Astrocyte (in vitro differentiated cells and primary cell): ENCODE measurements around the gene RBM47. TPM values are rescaled to one million over a fixed set of nuclear protein-coding genes. Genes with fewer than 3 reads are reported as not detected.

Experiments
- DNase-seq: peaks from one replicate; pipeline ENCODE4 v3.0.0-alpha.2; 2010; ENCODE audit warnings: low read depth
- FAIRE-seq: peaks from 2 replicates; lab custom pipeline; 2011; peaks lifted over from hg19 to GRCh38; lab: Jason Lieb, UNC
- H2AFZ ChIP-seq: 2 replicates; pipeline ENCODE4 v1.6.0; 2012; ENCODE audit warnings: low read depth, low read length, inconsistent platforms
- H3K27ac ChIP-seq: 2 replicates; pipeline ENCODE4 v1.5.1; 2011; ENCODE audit warnings: low read depth, low read length, inconsistent platforms
- H3K27me3 ChIP-seq: 2 replicates; pipeline ENCODE4 v1.6.0; 2011; ENCODE audit warnings: low read length, inconsistent platforms; ENCODE audit not compliant: insufficient read depth
- H3K36me3 ChIP-seq: 2 replicates; pipeline ENCODE4 v1.5.1; 2011; ENCODE audit warnings: low read length, inconsistent platforms; ENCODE audit not compliant: insufficient read depth
- H3K4me1 ChIP-seq: 2 replicates; pipeline ENCODE4 v1.5.1; 2011; ENCODE audit warnings: low read length, inconsistent platforms; ENCODE audit not compliant: insufficient read depth
- H3K4me2 ChIP-seq: 2 replicates; pipeline ENCODE4 v1.6.0; 2012; ENCODE audit warnings: low read length, inconsistent platforms
- H3K4me3 ChIP-seq: 2 replicates; pipeline ENCODE4 v1.5.1; 2011; ENCODE audit warnings: low read depth, mild to moderate bottlenecking, low read length, inconsistent platforms; ENCODE audit not compliant: insufficient read depth
- H3K79me2 ChIP-seq: 2 replicates; pipeline ENCODE4 v1.6.0; 2012; ENCODE audit warnings: mild to moderate bottlenecking, low read length, inconsistent platforms; ENCODE audit not compliant: insufficient read depth
- H3K9ac ChIP-seq: 2 replicates; pipeline ENCODE4 v1.6.0; 2012; ENCODE audit warnings: mild to moderate bottlenecking, low read length, inconsistent platforms
- H3K9me3 ChIP-seq: 2 replicates; pipeline ENCODE4 v1.5.1; 2012; ENCODE audit warnings: low read depth, mild to moderate bottlenecking, low read length, inconsistent platforms; ENCODE audit not compliant: insufficient read depth
- H4K20me1 ChIP-seq: 2 replicates; pipeline ENCODE4 v1.6.0; 2012; ENCODE audit warnings: low read length, inconsistent platforms; ENCODE audit not compliant: insufficient read depth
- H3K27ac Mint-ChIP-seq: one replicate; pipeline ENCODE4 v1.8.0; 2021; ENCODE audit warnings: mild to moderate bottlenecking, mixed read lengths; ENCODE audit not compliant: unreplicated experiment
- H3K27me3 Mint-ChIP-seq: one replicate; pipeline ENCODE4 v1.8.0; 2021; ENCODE audit warnings: low read depth, mixed read lengths; ENCODE audit not compliant: unreplicated experiment
- H3K36me3 Mint-ChIP-seq: one replicate; pipeline ENCODE4 v1.8.0; 2021; ENCODE audit warnings: low read depth, mixed read lengths; ENCODE audit not compliant: unreplicated experiment
- H3K4me1 Mint-ChIP-seq: one replicate; pipeline ENCODE4 v1.8.0; 2021; ENCODE audit warnings: low read depth, mixed read lengths; ENCODE audit not compliant: unreplicated experiment
- H3K4me3 Mint-ChIP-seq: one replicate; pipeline ENCODE4 v1.8.0; 2021; ENCODE audit warnings: mild to moderate bottlenecking, moderate library complexity, mixed read lengths; ENCODE audit not compliant: unreplicated experiment
- H3K9me3 Mint-ChIP-seq: one replicate; pipeline ENCODE4 v1.8.0; 2021; ENCODE audit warnings: mild to moderate bottlenecking, mixed read lengths; ENCODE audit not compliant: unreplicated experiment
- EZH2 ChIP-seq: IDR thresholded peaks from 2 replicates; pipeline ENCODE4 v1.6.1; 2012; ENCODE audit warnings: mild to moderate bottlenecking, low read length, inconsistent platforms; ENCODE audit not compliant: insufficient read depth
- microRNA-seq: library from miRNA; unstranded; fragments of <30 nt; microRNA quantifications from one replicate; pipeline ENCODE4 v1.2.0, GENCODE V29; 2020
- total RNA-seq: library from RNA; stranded (reverse); gene quantifications from 2 replicates; pipeline ENCODE4 v1.2.1, GENCODE V29; 2021
- TF ChIP-seq, protein P1 (sequence below): IDR thresholded peaks from 2 replicates; pipeline ENCODE4 v1.5.1; 2011; ENCODE audit warnings: low read depth, mild to moderate bottlenecking, inconsistent platforms, low read length, moderate library complexity; ENCODE audit not compliant: insufficient read depth

Gene RBM47
- total RNA-seq, 1 donor from 2014 or later: 2.9 TPM

DNA sequence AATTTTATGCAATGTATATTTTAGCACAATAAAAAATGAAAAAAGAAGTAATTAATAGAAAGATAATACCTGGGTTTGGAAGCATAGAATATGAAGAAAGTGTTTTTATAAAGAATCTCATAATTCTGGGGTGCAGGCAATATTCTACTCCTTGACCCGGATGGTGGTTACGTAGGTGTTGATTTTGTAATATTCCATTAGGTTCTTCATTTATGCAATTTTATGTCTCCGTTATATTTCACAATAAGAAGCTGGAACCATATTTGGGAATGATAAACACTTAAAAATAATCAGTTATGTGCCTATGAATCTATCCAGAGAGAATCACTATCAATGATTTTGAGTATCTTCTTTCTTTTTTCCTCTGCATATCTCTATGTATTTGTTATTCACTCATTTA is 256.0 kb downstream of the RBM47 start:
- no peaks in the 10 kb centered on the region for H3K27me3 ChIP-seq
- DNase-seq (no peak), FAIRE-seq (no peak)
- H3K4me3 ChIP-seq: no peak overlapping the region
- no peaks in the 10 kb centered on the region for H3K4me1 Mint-ChIP-seq
- H3K79me2 ChIP-seq: no peaks in the 10 kb centered on the region
- no peaks in the 10 kb centered on the region for H3K9me3 ChIP-seq
- H3K27ac ChIP-seq: no peak overlapping the region
- H3K4me2 ChIP-seq: no peak overlapping the region
- H3K4me3 Mint-ChIP-seq: no peak overlapping the region
- no peak overlapping the region for H3K27ac Mint-ChIP-seq
- no peaks in the 10 kb centered on the region for H3K9me3 Mint-ChIP-seq
- H3K4me1 ChIP-seq: no peaks in the 10 kb centered on the region
- H3K36me3 Mint-ChIP-seq: no peaks in the 10 kb centered on the region
- H3K36me3 ChIP-seq: no peaks in the 10 kb centered on the region
- peaks cover 3% of the 10 kb centered on the region for H3K27me3 Mint-ChIP-seq
- H2AFZ ChIP-seq: no peak overlapping the region
- TF ChIP-seq, protein P1, sequence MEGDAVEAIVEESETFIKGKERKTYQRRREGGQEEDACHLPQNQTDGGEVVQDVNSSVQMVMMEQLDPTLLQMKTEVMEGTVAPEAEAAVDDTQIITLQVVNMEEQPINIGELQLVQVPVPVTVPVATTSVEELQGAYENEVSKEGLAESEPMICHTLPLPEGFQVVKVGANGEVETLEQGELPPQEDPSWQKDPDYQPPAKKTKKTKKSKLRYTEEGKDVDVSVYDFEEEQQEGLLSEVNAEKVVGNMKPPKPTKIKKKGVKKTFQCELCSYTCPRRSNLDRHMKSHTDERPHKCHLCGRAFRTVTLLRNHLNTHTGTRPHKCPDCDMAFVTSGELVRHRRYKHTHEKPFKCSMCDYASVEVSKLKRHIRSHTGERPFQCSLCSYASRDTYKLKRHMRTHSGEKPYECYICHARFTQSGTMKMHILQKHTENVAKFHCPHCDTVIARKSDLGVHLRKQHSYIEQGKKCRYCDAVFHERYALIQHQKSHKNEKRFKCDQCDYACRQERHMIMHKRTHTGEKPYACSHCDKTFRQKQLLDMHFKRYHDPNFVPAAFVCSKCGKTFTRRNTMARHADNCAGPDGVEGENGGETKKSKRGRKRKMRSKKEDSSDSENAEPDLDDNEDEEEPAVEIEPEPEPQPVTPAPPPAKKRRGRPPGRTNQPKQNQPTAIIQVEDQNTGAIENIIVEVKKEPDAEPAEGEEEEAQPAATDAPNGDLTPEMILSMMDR: no peak
- no peak for TF ChIP-seq EZH2
- H4K20me1 ChIP-seq: no peaks in the 10 kb centered on the region
- no peak overlapping the region for H3K9ac ChIP-seq

Small RNA genes lying within 50 kb of the gene (microRNA-seq; reads per million reads assigned to microRNA genes)
- gene MIR4802: 1.1 reads per million

Other genes with a start within 250 kb of the RBM47 start
- 2.1 and 2.5 TPM in 2 replicates for gene NSUN7, start 120.1 kb upstream of the RBM47 start, total RNA-seq